ENCODE data around the gene PPP1R1A. TPM values are rescaled to one million over a fixed set of nuclear protein-coding genes. Genes with fewer than 3 reads are reported as not detected.

The PPP1R1A gene
- 2.3 and 3.8 TPM in 2 replicates for total RNA-seq (ENCODE audit: low replicate concordance)

GRCh38 chr12:54588110-54588889 lies at the start of gene PPP1R1A:
TSS of gene PPP1R1A (minus strand) at chr12:54588659. CDS start at chr12:54588488, 171 bp downstream.
- Histone ChIP-seq H4K20me1 (ENCODE audit: low read depth) (peaks cover 10% of the 10 kb centered on the region), H3K79me2 (ENCODE audit: low read depth) (no peaks in the 10 kb centered on the region), H3K4me3 (peak within 1 kb of the TSS; percentile 89), H3K36me3 (no peaks in the 10 kb centered on the region), H3K4me1 (peaks cover 34% of the 10 kb centered on the region), H3K9me3 (ENCODE audit: low read depth) (no peaks in the 10 kb centered on the region), H3K27ac (no peak within 1 kb of the TSS), H3K27me3 (peaks cover 66% of the 10 kb centered on the region), H3K9ac (no peak within 1 kb of the TSS), H3K4me2 (peak within 1 kb of the TSS; percentile 92), H3F3A (ENCODE audit: low read depth) (peaks cover 17% of the 10 kb centered on the region), H2AFZ (replicated peaks) (peak within 1 kb of the TSS; percentile 97)
- Mint-ChIP-seq H3K4me1 (peaks cover 75% of the 10 kb centered on the region), H3K27me3 (ENCODE audit: insufficient read depth, low read depth) (peaks cover 20% of the 10 kb centered on the region), H3K27ac (peak within 1 kb of the TSS; percentile 22), H3K36me3 (peaks cover 3% of the 10 kb centered on the region), H3K4me3 (peak within 1 kb of the TSS; percentile 90), H3K9me3 (no peaks in the 10 kb centered on the region)
- TF ChIP-seq EZH2 (IDR thresholded peaks at IDR 0.05) (peak; percentile 39), EZH2phosphoT487 (IDR thresholded peaks at IDR 0.05) (no peak), CTCF (IDR thresholded peaks at IDR 0.05) (no peak)
- DNase-seq (ENCODE audit: low spot score): peak; percentile 85

- Histone ChIP-seq H3K27me3 (no peaks in the 10 kb centered on the region), H3F3A (ENCODE audit: low read depth) (no peaks in the 10 kb centered on the region), H2AFZ (replicated peaks) (no peak within 1 kb of the TSS), H3K9ac (no peak within 1 kb of the TSS), H3K9me3 (ENCODE audit: low read depth) (no peaks in the 10 kb centered on the region), H3K4me1 (no peaks in the 10 kb centered on the region), H4K20me1 (ENCODE audit: low read depth) (no peaks in the 10 kb centered on the region), H3K79me2 (ENCODE audit: low read depth) (no peaks in the 10 kb centered on the region), H3K36me3 (no peaks in the 10 kb centered on the region), H3K4me3 (no peak within 1 kb of the TSS), H3K27ac (no peak within 1 kb of the TSS), H3K4me2 (no peak within 1 kb of the TSS)
- Mint-ChIP-seq H3K27ac (no peak within 1 kb of the TSS), H3K27me3 (ENCODE audit: insufficient read depth, low read depth) (no peaks in the 10 kb centered on the region), H3K4me1 (no peaks in the 10 kb centered on the region), H3K36me3 (no peaks in the 10 kb centered on the region), H3K9me3 (peaks cover 3% of the 10 kb centered on the region), H3K4me3 (peak within 1 kb of the TSS; percentile 13)
- no peak for DNase-seq (ENCODE audit: low spot score)
- no peak for TF ChIP-seq EZH2 (IDR thresholded peaks at IDR 0.05)
- TF ChIP-seq EZH2phosphoT487 (IDR thresholded peaks at IDR 0.05): no peak
- TF ChIP-seq CTCF (IDR thresholded peaks at IDR 0.05): no peak
These were observed 46.3 kb upstream of the PPP1R1A start, which contains the start of gene LACRT for GRCh38 chr12:54634795-54635194. TSS of gene LACRT (minus strand) at chr12:54634895. CDS start at chr12:54634841, 54 bp downstream.

GRCh38 chr12:54631988-54632728 lies 43.7 kb upstream of the PPP1R1A start:
- Histone ChIP-seq H3F3A (ENCODE audit: low read depth) (no peaks in the 10 kb centered on the region), H3K4me1 (no peaks in the 10 kb centered on the region), H3K9me3 (ENCODE audit: low read depth) (no peaks in the 10 kb centered on the region), H3K27me3 (no peaks in the 10 kb centered on the region), H2AFZ (replicated peaks) (peak overlapping the region; percentile 63), H3K79me2 (ENCODE audit: low read depth) (no peaks in the 10 kb centered on the region), H4K20me1 (ENCODE audit: low read depth) (no peaks in the 10 kb centered on the region), H3K4me3 (no peak overlapping the region), H3K9ac (no peak overlapping the region), H3K36me3 (no peaks in the 10 kb centered on the region), H3K4me2 (no peak overlapping the region), H3K27ac (no peak overlapping the region)
- Mint-ChIP-seq H3K4me3 (no peak overlapping the region), H3K27ac (no peak overlapping the region), H3K27me3 (ENCODE audit: insufficient read depth, low read depth) (peaks cover 4% of the 10 kb centered on the region), H3K9me3 (peaks cover 15% of the 10 kb centered on the region), H3K4me1 (no peaks in the 10 kb centered on the region), H3K36me3 (no peaks in the 10 kb centered on the region)
- TF ChIP-seq EZH2phosphoT487 (IDR thresholded peaks at IDR 0.05): no peak
- TF ChIP-seq CTCF (IDR thresholded peaks at IDR 0.05): peak; percentile 49
- no peak for TF ChIP-seq EZH2 (IDR thresholded peaks at IDR 0.05)
- peak; percentile 42 for DNase-seq (ENCODE audit: low spot score)

All from neural progenitor cell (in vitro differentiated cells).